ENCODE data around the gene PRDM7.

Gene PRDM7

DNA sequence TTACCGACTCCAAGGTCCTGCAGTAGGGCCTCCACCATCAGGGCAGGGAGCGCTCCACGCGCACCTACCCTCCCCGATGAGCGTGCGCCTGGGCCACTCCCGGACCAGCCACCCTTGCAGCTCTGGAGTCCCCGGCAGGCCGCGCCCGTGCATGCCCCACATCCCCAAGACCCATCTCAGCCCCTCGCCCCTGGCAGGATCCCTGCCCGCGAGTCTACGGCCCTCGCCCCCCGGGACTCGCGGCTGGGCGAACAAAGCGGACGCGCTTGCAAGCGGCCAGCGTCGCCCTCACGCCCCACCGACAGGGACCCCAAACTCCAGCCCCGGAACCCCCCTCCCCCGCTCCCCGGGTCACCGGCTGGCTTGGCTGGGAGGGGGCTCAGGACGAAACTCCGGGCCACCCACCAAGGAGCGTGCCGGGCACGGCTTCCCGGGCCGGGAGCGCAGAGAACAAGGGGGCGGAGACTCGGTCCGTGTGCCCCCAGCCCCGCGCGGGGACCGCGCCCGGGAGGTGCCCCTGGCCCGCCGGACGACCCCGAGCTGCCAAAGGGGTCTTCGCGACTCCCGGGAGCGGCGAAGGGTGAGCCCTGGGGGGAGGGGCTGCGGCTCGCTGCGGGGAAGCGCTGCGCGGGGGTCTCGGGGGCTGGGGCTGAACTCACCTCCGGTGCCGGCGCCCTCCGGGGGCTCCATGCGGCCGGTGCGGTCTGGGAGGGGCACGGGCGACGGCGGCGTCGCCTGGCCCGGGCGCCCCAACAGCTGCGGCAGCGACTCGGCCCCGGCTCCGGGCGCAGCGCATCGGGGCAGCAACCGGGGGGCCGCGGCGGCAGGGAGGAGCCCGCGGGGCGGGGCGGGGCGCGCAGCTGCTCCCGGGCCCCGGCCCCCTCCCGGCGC, 58.2 kb downstream of the PRDM7 start, which contains the start of gene DBNDD1:
DBNDD1 (minus strand) TSS at position 805 of the 891 bp plus-strand sequence; CDS start at position 690, 115 bp downstream.
- Histone ChIP-seq H3K27ac (peak within 1 kb of the TSS; percentile 39), H3K9me3 (ENCODE audit: control insufficient read depth, low read length) (no peaks in the 10 kb centered on the region)

DNA sequence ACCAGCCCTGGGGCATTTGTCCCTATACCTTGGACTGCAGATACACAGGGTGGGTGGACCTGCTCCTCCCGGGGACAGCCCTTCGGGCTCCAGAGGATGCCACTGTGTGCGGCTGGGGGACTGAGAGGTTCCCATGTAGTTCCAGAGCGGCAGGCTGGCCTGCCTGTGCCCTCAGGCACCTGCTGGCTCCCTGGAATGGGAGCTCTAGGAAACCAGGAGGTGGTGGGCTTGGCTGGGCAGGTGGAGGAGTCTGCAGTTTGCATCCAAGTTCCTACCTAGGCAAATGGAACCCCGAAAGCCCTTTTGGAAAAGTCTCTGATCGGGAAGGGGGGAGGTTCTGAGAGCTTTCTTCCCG, 58.9 kb downstream of the PRDM7 start:
- H3K27me3 ChIP-seq (ENCODE audit: control insufficient read depth, insufficient read depth, low read length), result no peaks in the 10 kb centered on the region
- peak overlapping the region; percentile 54 for H3K4me3 ChIP-seq (ENCODE audit: low read depth, low read length)
- H3K36me3 ChIP-seq (ENCODE audit: control insufficient read depth, insufficient read depth, low read length), result no peaks in the 10 kb centered on the region
- TF ChIP-seq, protein P1, sequence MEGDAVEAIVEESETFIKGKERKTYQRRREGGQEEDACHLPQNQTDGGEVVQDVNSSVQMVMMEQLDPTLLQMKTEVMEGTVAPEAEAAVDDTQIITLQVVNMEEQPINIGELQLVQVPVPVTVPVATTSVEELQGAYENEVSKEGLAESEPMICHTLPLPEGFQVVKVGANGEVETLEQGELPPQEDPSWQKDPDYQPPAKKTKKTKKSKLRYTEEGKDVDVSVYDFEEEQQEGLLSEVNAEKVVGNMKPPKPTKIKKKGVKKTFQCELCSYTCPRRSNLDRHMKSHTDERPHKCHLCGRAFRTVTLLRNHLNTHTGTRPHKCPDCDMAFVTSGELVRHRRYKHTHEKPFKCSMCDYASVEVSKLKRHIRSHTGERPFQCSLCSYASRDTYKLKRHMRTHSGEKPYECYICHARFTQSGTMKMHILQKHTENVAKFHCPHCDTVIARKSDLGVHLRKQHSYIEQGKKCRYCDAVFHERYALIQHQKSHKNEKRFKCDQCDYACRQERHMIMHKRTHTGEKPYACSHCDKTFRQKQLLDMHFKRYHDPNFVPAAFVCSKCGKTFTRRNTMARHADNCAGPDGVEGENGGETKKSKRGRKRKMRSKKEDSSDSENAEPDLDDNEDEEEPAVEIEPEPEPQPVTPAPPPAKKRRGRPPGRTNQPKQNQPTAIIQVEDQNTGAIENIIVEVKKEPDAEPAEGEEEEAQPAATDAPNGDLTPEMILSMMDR (IDR thresholded peaks at IDR 0.05), result no peak
- no peak overlapping the region for H3K9ac ChIP-seq
- H3K79me2 ChIP-seq, result peaks cover 7% of the 10 kb centered on the region
- peak overlapping the region; percentile 91 for H2AFZ ChIP-seq
- no peak overlapping the region for H3K27ac ChIP-seq
- no peaks in the 10 kb centered on the region for H3K9me3 ChIP-seq (ENCODE audit: control insufficient read depth, low read length)
- peaks cover 11% of the 10 kb centered on the region for H3K4me1 ChIP-seq
- peak overlapping the region; percentile 86 for H3K4me2 ChIP-seq (ENCODE audit: low read length)

More for the DNA sequence above, 58.2 kb downstream of the PRDM7 start, which contains the start of gene DBNDD1:
- Histone ChIP-seq H3K4me2 (ENCODE audit: low read length) (peak within 1 kb of the TSS; percentile 89), H3K9ac (peak within 1 kb of the TSS; percentile 84), H3K4me3 (ENCODE audit: low read depth, low read length) (peak within 1 kb of the TSS; percentile 62), H3K79me2 (peaks cover 7% of the 10 kb centered on the region), H3K4me1 (peaks cover 12% of the 10 kb centered on the region), H3K36me3 (ENCODE audit: control insufficient read depth, insufficient read depth, low read length) (no peaks in the 10 kb centered on the region), H3K27me3 (ENCODE audit: control insufficient read depth, insufficient read depth, low read length) (no peaks in the 10 kb centered on the region), H2AFZ (peak within 1 kb of the TSS; percentile 96)
- TF ChIP-seq, protein P1 (IDR thresholded peaks at IDR 0.05), result no peak

DNA sequence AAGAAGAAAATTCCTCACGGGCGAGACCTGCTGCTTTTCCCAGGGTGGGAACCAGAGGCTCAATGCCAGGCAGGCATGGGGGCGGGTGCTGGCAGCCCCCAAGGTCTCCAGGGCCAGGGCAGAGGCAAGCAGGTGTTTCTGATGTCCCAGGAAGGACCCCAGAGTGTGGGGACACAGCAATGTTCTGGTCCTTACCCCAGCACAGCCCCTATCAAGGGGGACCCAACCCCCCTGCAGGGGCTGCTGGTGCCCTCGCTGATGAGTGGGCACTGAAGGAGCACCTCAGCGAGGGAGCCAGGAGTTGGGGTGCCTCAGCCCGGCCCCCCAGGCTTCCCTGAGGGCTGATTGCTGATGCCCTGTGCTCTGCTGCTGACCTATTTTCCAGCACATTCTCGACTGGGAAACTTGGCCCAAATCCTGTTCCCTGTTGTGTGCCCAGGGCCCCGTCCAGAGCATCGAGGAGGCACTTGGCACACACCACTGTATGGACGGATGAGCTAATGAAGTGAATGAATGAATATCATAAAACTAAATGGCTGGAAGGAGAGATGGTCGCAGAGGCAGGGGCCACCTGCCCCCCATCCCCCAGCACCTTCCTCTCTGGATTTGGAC, 60.7 kb downstream of the PRDM7 start:
- H3K9me3 ChIP-seq (ENCODE audit: control insufficient read depth, low read length), result no peaks in the 10 kb centered on the region
- peaks cover 3% of the 10 kb centered on the region for H3K79me2 ChIP-seq
- H3K9ac ChIP-seq, result no peak overlapping the region
- H3K27me3 ChIP-seq (ENCODE audit: control insufficient read depth, insufficient read depth, low read length), result no peaks in the 10 kb centered on the region
- H3K4me3 ChIP-seq (ENCODE audit: low read depth, low read length), result no peak overlapping the region
- H3K4me1 ChIP-seq, result peaks cover 11% of the 10 kb centered on the region
- no peak overlapping the region for H3K27ac ChIP-seq
- TF ChIP-seq, protein P1 (IDR thresholded peaks at IDR 0.05), result no peak
- H3K36me3 ChIP-seq (ENCODE audit: control insufficient read depth, insufficient read depth, low read length), result no peaks in the 10 kb centered on the region
- H2AFZ ChIP-seq, result no peak overlapping the region
- H3K4me2 ChIP-seq (ENCODE audit: low read length), result no peak overlapping the region

DNA sequence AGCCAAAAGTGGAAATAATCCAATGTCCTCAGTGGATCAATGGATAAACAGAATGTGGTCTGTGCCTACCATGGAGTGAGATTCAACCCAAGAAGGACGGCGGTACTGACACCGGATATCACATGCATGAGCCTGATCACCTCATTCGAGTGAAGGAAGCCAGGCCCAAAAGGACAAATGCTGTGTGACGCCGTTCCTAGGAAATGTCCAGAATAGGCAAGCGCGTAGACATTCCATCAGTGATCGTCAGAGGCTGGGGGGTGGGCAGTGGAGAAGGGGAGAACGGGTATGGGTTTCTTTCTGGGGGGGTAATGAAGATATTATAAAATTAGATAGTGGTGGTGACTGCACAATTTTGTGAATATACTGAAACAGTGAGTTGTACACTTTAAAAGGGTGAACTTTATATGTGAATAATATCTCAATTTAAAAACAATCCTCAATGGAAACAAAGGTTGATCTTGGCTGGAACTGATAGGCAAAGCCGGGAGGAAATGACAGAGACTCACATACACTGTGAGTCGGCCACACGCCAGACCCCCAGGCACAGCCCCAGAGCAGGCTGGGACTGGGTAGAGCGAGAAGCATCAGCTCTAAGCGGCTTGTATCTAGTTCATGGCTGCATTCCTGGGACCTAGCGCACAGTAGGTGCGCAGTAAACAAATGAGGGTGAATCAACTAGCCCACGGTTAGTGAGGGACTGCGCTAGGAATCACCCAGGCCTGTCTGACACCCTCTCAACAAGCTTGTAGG, 61.4 kb downstream of the PRDM7 start:
- Histone ChIP-seq H3K27ac (no peak overlapping the region), H3K9me3 (ENCODE audit: control insufficient read depth, low read length) (no peaks in the 10 kb centered on the region), H2AFZ (no peak overlapping the region), H3K4me2 (ENCODE audit: low read length) (no peak overlapping the region), H3K36me3 (ENCODE audit: control insufficient read depth, insufficient read depth, low read length) (no peaks in the 10 kb centered on the region), H3K79me2 (no peaks in the 10 kb centered on the region), H3K27me3 (ENCODE audit: control insufficient read depth, insufficient read depth, low read length) (no peaks in the 10 kb centered on the region), H3K9ac (no peak overlapping the region), H3K4me3 (ENCODE audit: low read depth, low read length) (no peak overlapping the region), H3K4me1 (peaks cover 9% of the 10 kb centered on the region)
- TF ChIP-seq, protein P1 (IDR thresholded peaks at IDR 0.05), result no peak

Data from parathyroid adenoma (tissue), 2 donors.